CD4-positive, alpha-beta memory T cell (primary cell): ENCODE data around the gene ISX. TPM values are rescaled to one million over a fixed set of nuclear protein-coding genes. Genes with fewer than 3 reads are reported as not detected.

Experiments used
- CTCF ChIA-PET: fragments of 350-600 bp; sonication (Branson Sonifier 250); formaldehyde crosslinking; loops from one replicate; lab custom pipeline; 2021; ENCODE audit warnings: inconsistent platforms; ENCODE audit not compliant: partially characterized antibody; lab: Charles Lee
- POLR2A ChIA-PET: fragments of 350-600 bp; sonication (Branson Sonifier 250); formaldehyde crosslinking; loops from one replicate; lab custom pipeline; 2021; ENCODE audit not compliant: partially characterized antibody; lab: Charles Lee
- DNase-seq, 5 donors: peaks; one replicate each; pipeline versions ENCODE4 v3.0.0 to v3.0.0-alpha.2; 2020 to 2022; ENCODE audit warnings: mixed read lengths in 1 of 5
- H3K27ac ChIP-seq: one replicate; pipeline ENCODE4 v1.7.0; 2013; ENCODE audit warnings: low read depth, low read length
- H3K27me3 ChIP-seq: 2 replicates; pipeline ENCODE4 v1.7.0; 2013; ENCODE audit warnings: mild to moderate bottlenecking, low read length, moderate library complexity; ENCODE audit not compliant: insufficient read depth
- H3K36me3 ChIP-seq: 2 replicates; pipeline ENCODE4 v1.7.0; 2013; ENCODE audit warnings: mild to moderate bottlenecking, low read length, moderate library complexity; ENCODE audit not compliant: insufficient read depth
- H3K4me1 ChIP-seq: 2 replicates; pipeline ENCODE4 v1.7.0; 2013; ENCODE audit warnings: mild to moderate bottlenecking, low read length, moderate library complexity; ENCODE audit not compliant: insufficient read depth
- H3K4me3 ChIP-seq, 2 donors: one replicate each; pipeline ENCODE4 v1.7.0; 2013; ENCODE audit warnings: low read length in 2 of 2, mild to moderate bottlenecking in 1 of 2
- H3K9me3 ChIP-seq, 2 donors: one replicate each; pipeline ENCODE4 v1.7.0; 2013; ENCODE audit warnings: low read length in 2 of 2, control low read depth in 1 of 2; ENCODE audit not compliant: control insufficient read depth in 1 of 2
- H3K27ac Mint-ChIP-seq, 7 donors: one replicate each; pipeline ENCODE4 v1.8.0; 2020 to 2021; ENCODE audit warnings: mixed read lengths in 7 of 7, mild to moderate bottlenecking in 6 of 7, inconsistent platforms in 3 of 7, moderate library complexity in 3 of 7
- H3K27me3 Mint-ChIP-seq, 2 donors: one replicate each; pipeline ENCODE4 v1.8.0; 2020 to 2021; ENCODE audit warnings: mixed read lengths in 2 of 2
- H3K36me3 Mint-ChIP-seq, 2 donors: one replicate each; pipeline ENCODE4 v1.8.0; 2020 to 2021; ENCODE audit warnings: mixed read lengths in 2 of 2, inconsistent platforms in 1 of 2, mild to moderate bottlenecking in 1 of 2
- H3K4me1 Mint-ChIP-seq, 4 donors: one replicate each; pipeline ENCODE4 v1.8.0; 2020 to 2021; ENCODE audit warnings: mixed read lengths in 4 of 4, mild to moderate bottlenecking in 1 of 4
- H3K4me3 Mint-ChIP-seq, 8 donors: one replicate each; pipeline ENCODE4 v1.8.0; 2020 to 2021; ENCODE audit warnings: mixed read lengths in 8 of 8, mild to moderate bottlenecking in 7 of 8, moderate library complexity in 6 of 8, inconsistent platforms in 3 of 8
- H3K9me3 Mint-ChIP-seq, 8 donors: one replicate each; pipeline ENCODE4 v1.8.0; 2020 to 2021; ENCODE audit warnings: mixed read lengths in 8 of 8, mild to moderate bottlenecking in 5 of 8, inconsistent platforms in 3 of 8, moderate library complexity in 1 of 8
- intact Hi-C: fragments of 100-400 bp; cut with micrococcal nuclease; formaldehyde crosslinking; loops from one replicate; pipeline ENCODE4 v1.15.1; 2023
- polyA plus RNA-seq, 2 donors: library from polyadenylated mRNA; unstranded; fragments of 300-500 nt; fragmentation: Illumina TruSeq; gene quantifications; one replicate each; pipeline ENCODE4 v1.2.3, GENCODE V29; 2021
- total RNA-seq, 2 experiments: library from RNA; stranded (reverse); gene quantifications; one replicate each; pipeline ENCODE4 v1.2.3, GENCODE V29; 2021

The ISX gene
- total and polyA plus RNA-seq, 4 experiments from 2014 or later, result not detected

DNA sequence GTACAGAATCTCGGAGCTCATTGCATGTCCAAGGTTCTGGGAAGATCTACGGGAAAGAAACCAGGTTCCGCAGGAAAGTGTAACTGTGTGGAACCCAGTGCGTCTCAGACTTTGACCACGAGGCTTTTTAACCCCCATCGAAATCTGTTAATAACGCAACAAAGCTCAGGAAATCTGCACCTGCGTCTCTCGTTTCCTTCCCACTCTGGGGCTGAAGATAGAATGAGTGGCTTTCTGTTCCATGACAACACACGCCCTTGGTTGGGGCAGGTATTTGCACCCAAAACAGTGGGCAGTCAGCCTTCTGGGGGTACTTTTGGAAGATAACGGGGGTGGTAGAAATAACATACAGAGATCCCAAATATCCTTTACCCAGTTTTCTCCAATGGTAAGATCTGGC, 38.5 kb downstream of the ISX start:
- H3K27me3 ChIP-seq, result no peaks in the 10 kb centered on the region
- intact Hi-C loops, result no loop called here
- POLR2A ChIA-PET, result no interaction called here
- CTCF ChIA-PET, result no interaction called here
- Mint-ChIP-seq H3K4me3 (no peak overlapping the region), H3K27ac (no peak overlapping the region), H3K9me3 (peaks cover 0 to 13% (median 5%) of the 10 kb centered on the region in 8 donors), H3K27me3 (peaks cover 11 to 14% of the 10 kb centered on the region in 2 donors), H3K36me3 (no peaks in the 10 kb centered on the region), H3K4me1 (no peaks in the 10 kb centered on the region)
- H3K4me1 ChIP-seq, result no peaks in the 10 kb centered on the region
- H3K36me3 ChIP-seq, result no peaks in the 10 kb centered on the region
- no peak for DNase-seq
- H3K4me3 ChIP-seq, result no peak overlapping the region
- no peaks in the 10 kb centered on the region for H3K9me3 ChIP-seq
- no peak overlapping the region for H3K27ac ChIP-seq

- H3K9me3 Mint-ChIP-seq, result peaks cover 0 to 13% (median 5%) of the 10 kb centered on the region in 8 donors
Observed at GRCh38 chr22:35109616-35110015, 43.7 kb downstream of the ISX start.

GRCh38 chr22:35111244-35111643, 45.3 kb downstream of the ISX start:
- no peaks in the 10 kb centered on the region for H3K36me3 ChIP-seq
- no peaks in the 10 kb centered on the region for H3K9me3 ChIP-seq
- no peaks in the 10 kb centered on the region for H3K36me3 Mint-ChIP-seq
- H3K4me3 Mint-ChIP-seq, result no peak overlapping the region
- no peaks in the 10 kb centered on the region for H3K4me1 ChIP-seq
- peaks cover 0 to 13% (median 5%) of the 10 kb centered on the region in 8 donors for H3K9me3 Mint-ChIP-seq
- DNase-seq, result no peak
- H3K27me3 ChIP-seq, result no peaks in the 10 kb centered on the region
- H3K27me3 Mint-ChIP-seq, result peaks cover 11 to 15% of the 10 kb centered on the region in 2 donors
- no peak overlapping the region for H3K4me3 ChIP-seq
- CTCF ChIA-PET, result no interaction called here
- intact Hi-C loops, result no loop called here
- H3K27ac ChIP-seq, result no peak overlapping the region
- H3K4me1 Mint-ChIP-seq, result no peaks in the 10 kb centered on the region
- POLR2A ChIA-PET, result no interaction called here
- no peak overlapping the region for H3K27ac Mint-ChIP-seq

More at GRCh38 chr22:35109616-35110015, 43.7 kb downstream of the ISX start:
- no peaks in the 10 kb centered on the region for H3K9me3 ChIP-seq
- Mint-ChIP-seq H3K4me1 (no peaks in the 10 kb centered on the region), H3K27me3 (peaks cover 14 to 15% of the 10 kb centered on the region in 2 donors), H3K4me3 (no peak overlapping the region), H3K27ac (no peak overlapping the region), H3K36me3 (no peaks in the 10 kb centered on the region)
- no peak for DNase-seq
- no peaks in the 10 kb centered on the region for H3K4me1 ChIP-seq
- no peak overlapping the region for H3K4me3 ChIP-seq
- H3K27ac ChIP-seq, result no peak overlapping the region
- no peaks in the 10 kb centered on the region for H3K27me3 ChIP-seq
- POLR2A ChIA-PET, result no interaction called here
- intact Hi-C loops, result no loop called here
- H3K36me3 ChIP-seq, result no peaks in the 10 kb centered on the region
- CTCF ChIA-PET, result no interaction called here

DNA sequence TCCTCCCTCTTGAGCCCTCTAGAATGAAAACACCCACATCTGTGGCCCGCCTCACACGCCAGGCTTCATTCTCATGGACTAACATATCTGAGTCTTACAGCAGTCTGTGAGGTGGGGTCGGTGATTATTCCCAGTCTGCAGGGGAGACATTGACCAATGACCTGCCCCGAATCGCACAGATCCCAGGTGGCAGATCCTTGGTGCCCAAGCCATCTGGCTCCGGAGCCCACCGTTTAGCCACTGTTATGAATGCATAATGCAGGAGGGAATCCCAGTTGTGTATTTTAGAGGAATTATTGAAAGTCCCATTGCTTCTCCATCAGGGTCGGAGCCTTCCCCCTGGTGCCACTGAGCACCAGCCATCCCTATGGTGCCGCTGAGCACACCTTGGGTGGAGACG, 47.4 kb downstream of the ISX start:
- Histone ChIP-seq H3K36me3 (no peaks in the 10 kb centered on the region), H3K4me3 (no peak overlapping the region), H3K27me3 (no peaks in the 10 kb centered on the region), H3K4me1 (no peaks in the 10 kb centered on the region), H3K9me3 (no peaks in the 10 kb centered on the region), H3K27ac (no peak overlapping the region)
- POLR2A ChIA-PET, result no interaction called here
- no peak overlapping the region for H3K4me3 Mint-ChIP-seq
- H3K27ac Mint-ChIP-seq, result no peak overlapping the region
- H3K27me3 Mint-ChIP-seq, result peaks cover 5 to 17% of the 10 kb centered on the region in 2 donors
- H3K36me3 Mint-ChIP-seq, result no peaks in the 10 kb centered on the region
- CTCF ChIA-PET, result no interaction called here
- intact Hi-C loops, result no loop called here
- DNase-seq, result no peak
- no peaks in the 10 kb centered on the region for H3K4me1 Mint-ChIP-seq
- peaks cover 0 to 6% (median 2%) of the 10 kb centered on the region in 8 donors for H3K9me3 Mint-ChIP-seq

GRCh38 chr22:35114131-35114980, 48.4 kb downstream of the ISX start:
- Histone ChIP-seq H3K4me1 (no peaks in the 10 kb centered on the region), H3K27me3 (no peaks in the 10 kb centered on the region), H3K4me3 (no peak overlapping the region), H3K27ac (no peak overlapping the region), H3K9me3 (no peaks in the 10 kb centered on the region), H3K36me3 (no peaks in the 10 kb centered on the region)
- intact Hi-C loops, result no loop called here
- Mint-ChIP-seq H3K27ac (no peak overlapping the region), H3K27me3 (peaks cover 4 to 11% of the 10 kb centered on the region in 2 donors), H3K36me3 (no peaks in the 10 kb centered on the region), H3K9me3 (peaks cover 0 to 2% (median 0%) of the 10 kb centered on the region in 8 donors), H3K4me1 (no peaks in the 10 kb centered on the region), H3K4me3 (no peak overlapping the region)
- DNase-seq, result no peak
- CTCF ChIA-PET, result no interaction called here
- POLR2A ChIA-PET, result no interaction called here

- H3K27ac Mint-ChIP-seq, result no peak overlapping the region
- no peaks in the 10 kb centered on the region for H3K36me3 ChIP-seq
- no peaks in the 10 kb centered on the region for H3K4me1 Mint-ChIP-seq
- DNase-seq, result no peak
- H3K9me3 ChIP-seq, result no peaks in the 10 kb centered on the region
- H3K9me3 Mint-ChIP-seq, result peaks cover 0 to 2% (median 0%) of the 10 kb centered on the region in 8 donors
- H3K36me3 Mint-ChIP-seq, result no peaks in the 10 kb centered on the region
- no peaks in the 10 kb centered on the region for H3K27me3 ChIP-seq
- ChIA-PET CTCF (no interaction called here), POLR2A (no interaction called here)
- no peaks in the 10 kb centered on the region for H3K4me1 ChIP-seq
- no peak overlapping the region for H3K27ac ChIP-seq
- H3K4me3 ChIP-seq, result no peak overlapping the region
- intact Hi-C loops, result no loop called here
- peaks cover 2 to 10% of the 10 kb centered on the region in 2 donors for H3K27me3 Mint-ChIP-seq
- no peak overlapping the region for H3K4me3 Mint-ChIP-seq
Observed at GRCh38 chr22:35115515-35115914, 49.6 kb downstream of the ISX start.

- no peaks in the 10 kb centered on the region for H3K9me3 ChIP-seq
- H3K4me1 ChIP-seq, result no peaks in the 10 kb centered on the region
- no peaks in the 10 kb centered on the region for H3K36me3 ChIP-seq
- H3K4me3 Mint-ChIP-seq, result no peak overlapping the region
- no peak overlapping the region for H3K4me3 ChIP-seq
- intact Hi-C loops, result no loop called here
- no peak overlapping the region for H3K27ac Mint-ChIP-seq
- ChIA-PET POLR2A (no interaction called here), CTCF (no interaction called here)
- H3K27me3 ChIP-seq, result no peaks in the 10 kb centered on the region
- DNase-seq, result no peak
- H3K27ac ChIP-seq, result no peak overlapping the region
- H3K36me3 Mint-ChIP-seq, result no peaks in the 10 kb centered on the region
- H3K9me3 Mint-ChIP-seq, result peaks cover 0 to 2% (median 0%) of the 10 kb centered on the region in 8 donors
- no peaks in the 10 kb centered on the region for H3K4me1 Mint-ChIP-seq
- H3K27me3 Mint-ChIP-seq, result peaks cover 0 to 9% of the 10 kb centered on the region in 2 donors
Observed at GRCh38 chr22:35116269-35116668, 50.3 kb downstream of the ISX start.
